Small intestine (tissue), 7 donors: ENCODE measurements around the gene TOM1L1. TPM values are rescaled to one million over a fixed set of nuclear protein-coding genes. Genes with fewer than 3 reads are reported as not detected.
"Not testable (repeated sequence)": the region's sequence is repeated elsewhere in the genome, so short reads cannot be mapped to it uniquely, and the experiment has no call there.

ENCODE experiments used
- DNase-seq, 2 donors: peaks; one replicate each; pipeline versions ENCODE4 v3.0.0 to v3.0.0-alpha.2; 2013
- FAIRE-seq: peaks from 2 replicates; lab custom pipeline; 2012; peaks lifted over from hg19 to GRCh38; lab: Jason Lieb, UNC
- H3K27ac ChIP-seq, 3 donors: one replicate each; pipeline ENCODE4 v1.5.1; 2013; ENCODE audit warnings: low read length in 2 of 3, mild to moderate bottlenecking in 2 of 3, control low read depth in 1 of 3, inconsistent platforms in 1 of 3, low read depth in 1 of 3, moderate library complexity in 1 of 3
- H3K27me3 ChIP-seq, 3 donors: one replicate each; pipeline ENCODE4 v1.6.1; 2013; ENCODE audit warnings: low read length in 3 of 3, inconsistent platforms in 1 of 3; ENCODE audit not compliant: control insufficient read depth in 3 of 3, insufficient read depth in 3 of 3
- H3K36me3 ChIP-seq, 3 donors: one replicate each; pipeline ENCODE4 v1.6.1; 2013; ENCODE audit warnings: low read length in 3 of 3, inconsistent platforms in 1 of 3, low read depth in 1 of 3, mild to moderate bottlenecking in 1 of 3, moderate library complexity in 1 of 3; ENCODE audit not compliant: control insufficient read depth in 3 of 3, insufficient read depth in 2 of 3
- H3K4me1 ChIP-seq, 3 donors: one replicate each; pipeline ENCODE4 v1.6.1; 2013; ENCODE audit warnings: low read length in 2 of 3, inconsistent platforms in 1 of 3, low read depth in 1 of 3, mild to moderate bottlenecking in 1 of 3, moderate library complexity in 1 of 3; ENCODE audit not compliant: control insufficient read depth in 3 of 3, insufficient read depth in 2 of 3
- H3K4me3 ChIP-seq, 3 donors: one replicate each; pipeline ENCODE4 v1.5.1; 2013; ENCODE audit warnings: low read length in 3 of 3, control low read depth in 1 of 3, inconsistent platforms in 1 of 3, low read depth in 1 of 3, mild to moderate bottlenecking in 1 of 3, moderate library complexity in 1 of 3
- H3K9me3 ChIP-seq, 2 donors: one replicate each; pipeline ENCODE4 v1.6.1; 2013; ENCODE audit warnings: low read depth in 1 of 2, low read length in 1 of 2; ENCODE audit not compliant: control insufficient read depth in 2 of 2, insufficient read depth in 1 of 2
- WGBS, 3 donors: extraction: QIAGEN DNeasy Blood & Tissue Kit; methylation state at CpG; one replicate each; pipeline ENCODE4 v1.1.7; 2013; 5-methylcytosine and 5-hydroxymethylcytosine counted together
- polyA plus RNA-seq, 4 donors: library from polyadenylated mRNA; stranded (reverse) in 3 of 4; unstranded in 1 of 4; fragments of 200-250 nt in 3 of 4; fragments of 120-200 nt in 1 of 4; gene quantifications; one replicate each; pipeline versions ENCODE4 v1.2.1 to v1.2.3, GENCODE V29; 2013
- donor health status: healthy with polysubstance abuse.
- donor health status: control.
- donor health status: control.
- donor health status: Bipolar disorder and iron deficiency.
- donor health status: healthy.

Gene TOM1L1
- polyA plus RNA-seq, 4 donors: 57.2 to 120 (median 98.0) TPM

- peak in 1 of 2 donors; percentile 35 for DNase-seq
- H3K27ac ChIP-seq: no peak overlapping the region
- H3K9me3 ChIP-seq: no peaks in the 10 kb centered on the region
- no peaks in the 10 kb centered on the region for H3K36me3 ChIP-seq
- 63 to 81% (median 66%) methylated on average over 2 of the region's 2 CpGs for WGBS, 3 donors
- no peaks in the 10 kb centered on the region for H3K27me3 ChIP-seq
- H3K4me1 ChIP-seq: no peaks in the 10 kb centered on the region
- FAIRE-seq: no peak
- no peak overlapping the region for H3K4me3 ChIP-seq
Observed at GRCh38 chr17:54867634-54868033, 33.0 kb upstream of the TOM1L1 start.

GRCh38 chr17:54870671-54871175, 29.9 kb upstream of the TOM1L1 start:
- WGBS, 3 donors: 87 to 100% (median 95%) methylated on average over 1 of the region's 1 CpG
- FAIRE-seq: no peak
- H3K4me1 ChIP-seq: no peaks in the 10 kb centered on the region

GRCh38 chr17:54875906-54876305, 24.7 kb upstream of the TOM1L1 start:
- not testable (repeated sequence) for DNase-seq, H3K4me3 ChIP-seq, H3K27ac ChIP-seq, H3K4me1 ChIP-seq, H3K9me3 ChIP-seq, FAIRE-seq, H3K36me3 ChIP-seq, H3K27me3 ChIP-seq
- 61 to 94% (median 79%) methylated on average over 2 of the region's 2 CpGs for WGBS, 3 donors

More at GRCh38 chr17:54870671-54871175, 29.9 kb upstream of the TOM1L1 start:
- DNase-seq: no peak
- Histone ChIP-seq H3K4me3 (no peak overlapping the region), H3K9me3 (no peaks in the 10 kb centered on the region), H3K27ac (no peak overlapping the region), H3K36me3 (no peaks in the 10 kb centered on the region), H3K27me3 (no peaks in the 10 kb centered on the region)

- DNase-seq: no peak
- WGBS, 3 donors: 78 to 82% (median 81%) methylated on average over 6 of the region's 6 CpGs
- no peaks in the 10 kb centered on the region for H3K4me1 ChIP-seq
- no peaks in the 10 kb centered on the region for H3K27me3 ChIP-seq
- H3K4me3 ChIP-seq: no peak overlapping the region
- H3K36me3 ChIP-seq: no peaks in the 10 kb centered on the region
- FAIRE-seq: no peak
- H3K9me3 ChIP-seq: no peaks in the 10 kb centered on the region
- no peak overlapping the region for H3K27ac ChIP-seq
Observed at GRCh38 chr17:54876656-54877195, 23.9 kb upstream of the TOM1L1 start.

- no peaks in the 10 kb centered on the region for H3K4me1 ChIP-seq
- H3K27me3 ChIP-seq: no peaks in the 10 kb centered on the region
- no peak for FAIRE-seq
- DNase-seq: no peak
- H3K36me3 ChIP-seq: no peaks in the 10 kb centered on the region
- 78 to 89% (median 80%) methylated on average over 10 of the region's 10 CpGs for WGBS, 3 donors
- no peak overlapping the region for H3K27ac ChIP-seq
- no peak overlapping the region for H3K4me3 ChIP-seq
- H3K9me3 ChIP-seq: no peaks in the 10 kb centered on the region
Observed at GRCh38 chr17:54881255-54881972, 19.2 kb upstream of the TOM1L1 start.

GRCh38 chr17:54882371-54882770, 18.3 kb upstream of the TOM1L1 start:
- Histone ChIP-seq H3K4me3 (no peak overlapping the region), H3K27me3 (no peaks in the 10 kb centered on the region), H3K9me3 (no peaks in the 10 kb centered on the region), H3K4me1 (no peaks in the 10 kb centered on the region), H3K36me3 (no peaks in the 10 kb centered on the region), H3K27ac (no peak overlapping the region)
- FAIRE-seq (no peak), DNase-seq (no peak)
- WGBS, 3 donors: 66 to 76% (median 67%) methylated on average over 4 of the region's 4 CpGs

- no peaks in the 10 kb centered on the region for H3K36me3 ChIP-seq
- H3K4me1 ChIP-seq: no peaks in the 10 kb centered on the region
- 67 to 71% (median 68%) methylated on average over 3 of the region's 3 CpGs for WGBS, 3 donors
- H3K9me3 ChIP-seq: no peaks in the 10 kb centered on the region
- FAIRE-seq (no peak), DNase-seq (no peak)
- no peak overlapping the region for H3K4me3 ChIP-seq
- no peaks in the 10 kb centered on the region for H3K27me3 ChIP-seq
- no peak overlapping the region for H3K27ac ChIP-seq
Observed at GRCh38 chr17:54882950-54883349, 17.7 kb upstream of the TOM1L1 start.

- Histone ChIP-seq H3K4me3 (no peak overlapping the region), H3K27ac (no peak overlapping the region), H3K4me1 (no peaks in the 10 kb centered on the region), H3K27me3 (no peaks in the 10 kb centered on the region), H3K36me3 (no peaks in the 10 kb centered on the region), H3K9me3 (no peaks in the 10 kb centered on the region)
- WGBS, 3 donors: 81 to 88% (median 82%) methylated on average over 2 of the region's 2 CpGs
- FAIRE-seq: no peak
- DNase-seq: no peak
Observed at GRCh38 chr17:54883939-54884338, 16.7 kb upstream of the TOM1L1 start.
